Suppressor macrophage treated with lipopolysaccharide for 4 hours (primary cell): ENCODE measurements around the gene C3orf18.

Experiments used
- DNase-seq: peaks from one replicate; pipeline ENCODE4 v3.0.0-alpha.2; 2020

C3orf18 gene

GRCh38 chr3:50603261-50604109 is 35.9 kb upstream of the C3orf18 start:
- DNase-seq, result no peak

DNA sequence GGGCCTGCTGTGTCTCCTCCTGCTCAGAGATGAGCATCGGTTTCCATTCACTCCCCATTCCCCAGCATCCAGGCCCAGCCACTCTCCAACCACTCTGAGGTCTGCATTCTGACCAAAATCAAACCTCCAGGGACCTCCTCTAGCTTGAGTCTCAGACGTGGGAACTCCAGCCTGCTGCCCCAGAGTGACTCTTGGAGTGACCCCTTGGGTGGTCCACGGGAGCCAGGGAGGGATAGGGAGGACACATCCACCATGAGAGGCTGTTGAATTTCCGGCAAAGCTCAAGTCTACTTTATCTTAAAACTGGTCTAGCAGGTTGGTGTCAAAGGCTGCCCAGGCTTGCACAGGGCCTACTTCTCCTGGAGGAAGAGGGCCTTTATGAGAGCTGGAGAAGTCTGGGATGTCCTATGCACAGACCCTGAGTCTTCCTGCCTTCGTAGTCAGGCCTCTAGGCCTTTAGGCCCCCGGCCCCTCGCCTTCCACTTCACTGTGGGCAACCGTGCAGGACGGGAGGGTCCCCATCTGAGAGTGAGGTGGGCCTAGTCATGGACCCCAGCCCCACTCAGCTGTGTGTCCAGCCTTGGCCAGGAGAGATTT is 35.1 kb upstream of the C3orf18 start:
- no peak for DNase-seq

DNA sequence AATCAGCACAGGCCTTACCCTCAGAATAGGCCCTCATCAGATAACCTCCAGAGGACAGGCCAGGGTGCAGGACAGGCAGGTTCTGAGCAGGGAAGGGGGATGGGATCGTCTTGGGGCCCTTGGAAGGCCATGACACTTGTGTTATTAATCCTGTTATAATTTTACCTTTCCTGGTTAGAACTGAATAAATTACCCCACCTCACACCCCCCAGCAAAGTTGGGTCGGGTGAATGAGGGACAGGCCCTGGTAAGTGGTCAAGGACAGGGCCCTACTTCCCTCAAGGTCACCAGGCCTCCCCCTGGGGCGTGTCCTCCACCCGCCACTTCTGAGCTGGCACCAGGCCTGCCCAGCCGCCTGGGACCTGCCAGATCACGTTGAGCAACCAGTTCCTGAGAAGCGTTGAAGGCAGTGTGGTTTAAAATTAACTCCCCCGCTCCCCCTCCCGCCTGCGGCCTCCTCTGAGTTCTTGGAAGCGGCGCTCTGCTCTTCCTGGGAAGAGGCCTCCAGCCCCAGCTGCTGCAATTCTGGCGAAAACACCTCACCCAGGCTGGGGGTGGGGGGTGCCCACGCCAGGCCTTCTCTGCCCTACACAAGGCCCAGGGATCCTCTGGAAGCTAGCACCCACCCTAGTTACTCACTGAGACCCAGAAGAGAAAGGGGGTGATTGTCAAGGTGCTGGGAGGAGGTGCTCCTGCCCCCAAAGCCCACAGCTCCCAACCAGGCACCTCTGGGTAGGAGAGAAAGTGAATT is 33.5 kb upstream of the C3orf18 start:
- peak; percentile 95 for DNase-seq

DNA sequence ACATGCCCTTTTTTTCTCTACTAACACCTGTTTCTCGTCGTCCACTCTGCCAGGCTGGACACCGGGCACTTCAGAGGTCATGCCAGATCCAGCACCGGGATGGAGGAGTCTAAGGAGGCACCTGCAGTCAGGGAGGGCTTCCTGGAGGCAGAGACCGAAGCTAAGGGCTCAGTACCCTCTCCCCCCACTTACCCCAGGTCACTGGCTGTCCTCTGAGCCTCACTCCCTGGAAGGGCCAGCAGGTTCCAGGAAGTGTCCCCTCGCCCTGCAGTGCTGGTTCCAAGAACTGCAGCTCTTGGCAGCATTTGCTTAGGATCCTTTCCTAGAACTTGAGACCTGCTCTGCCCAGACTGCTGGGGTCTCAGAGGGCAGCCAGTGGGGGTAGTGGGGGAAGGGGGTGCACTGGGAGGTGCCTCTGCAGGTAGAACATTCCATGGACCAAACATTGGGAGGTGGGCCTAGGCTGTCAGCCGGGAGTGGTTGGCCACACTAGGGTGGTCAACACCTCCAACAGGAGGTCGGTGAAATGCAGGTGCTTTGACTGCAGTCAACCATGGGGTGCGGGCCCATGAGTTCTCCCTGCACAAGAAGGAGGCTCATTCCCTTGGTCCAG is 32.7 kb upstream of the C3orf18 start:
- no peak for DNase-seq

- DNase-seq, result no peak
Observed at GRCh38 chr3:50599716-50600118, 32.2 kb upstream of the C3orf18 start.

DNA sequence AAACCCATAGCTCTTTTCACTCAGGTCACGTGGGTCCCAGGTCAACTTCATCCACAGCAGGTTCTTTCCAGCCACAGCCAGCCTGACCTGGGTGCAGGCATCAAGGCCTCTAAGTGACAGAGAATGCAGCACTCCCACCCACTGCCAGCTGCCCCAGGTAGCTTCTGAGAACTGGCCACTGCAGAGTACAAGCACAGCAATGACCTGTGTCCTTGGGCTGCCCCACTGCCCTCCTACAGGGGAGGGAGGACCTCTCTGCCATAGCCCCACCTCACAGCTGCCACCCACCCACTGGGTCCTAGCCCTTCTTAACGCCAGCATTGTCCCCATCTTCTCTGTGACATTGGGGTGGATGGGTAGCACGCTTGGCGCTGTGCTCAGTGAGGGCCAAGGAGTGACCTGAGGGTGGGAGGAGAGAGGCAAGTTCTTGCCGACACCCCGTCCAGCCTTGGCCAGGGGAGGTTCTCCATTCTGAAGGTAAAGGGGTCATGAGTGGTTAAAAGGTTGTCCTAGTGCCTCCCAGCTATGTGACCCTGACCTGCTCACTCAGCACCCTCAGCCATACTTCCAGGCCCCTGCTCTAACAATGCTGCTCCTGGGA is 31.7 kb upstream of the C3orf18 start:
- no peak for DNase-seq

- no peak for DNase-seq
Observed at GRCh38 chr3:50594253-50594785, 26.8 kb upstream of the C3orf18 start.

DNA sequence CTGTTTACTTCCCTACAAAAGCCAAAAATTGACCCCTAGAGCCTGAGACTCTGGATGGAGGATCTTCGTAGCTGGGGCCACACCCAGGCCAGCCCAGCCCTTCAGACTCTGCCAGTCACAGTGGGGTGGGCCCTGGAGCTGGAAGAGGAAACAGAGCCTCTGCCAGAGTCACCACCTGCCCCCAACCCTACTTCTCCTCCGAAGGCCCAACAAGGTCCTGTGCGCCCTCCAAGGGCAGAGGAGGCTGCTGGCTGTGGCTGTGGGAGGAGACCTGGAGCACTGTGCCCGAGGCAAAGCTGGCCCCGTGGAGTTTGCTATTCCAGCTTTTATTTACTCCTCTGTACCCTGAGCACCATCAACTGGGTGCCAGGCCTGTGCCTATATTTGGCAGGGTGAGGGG is 25.0 kb upstream of the C3orf18 start:
- peak; percentile 49 for DNase-seq

GRCh38 chr3:50591196-50591741 is 23.7 kb upstream of the C3orf18 start:
- no peak for DNase-seq

GRCh38 chr3:50588759-50589433 is 21.3 kb upstream of the C3orf18 start:
- DNase-seq, result no peak

DNA sequence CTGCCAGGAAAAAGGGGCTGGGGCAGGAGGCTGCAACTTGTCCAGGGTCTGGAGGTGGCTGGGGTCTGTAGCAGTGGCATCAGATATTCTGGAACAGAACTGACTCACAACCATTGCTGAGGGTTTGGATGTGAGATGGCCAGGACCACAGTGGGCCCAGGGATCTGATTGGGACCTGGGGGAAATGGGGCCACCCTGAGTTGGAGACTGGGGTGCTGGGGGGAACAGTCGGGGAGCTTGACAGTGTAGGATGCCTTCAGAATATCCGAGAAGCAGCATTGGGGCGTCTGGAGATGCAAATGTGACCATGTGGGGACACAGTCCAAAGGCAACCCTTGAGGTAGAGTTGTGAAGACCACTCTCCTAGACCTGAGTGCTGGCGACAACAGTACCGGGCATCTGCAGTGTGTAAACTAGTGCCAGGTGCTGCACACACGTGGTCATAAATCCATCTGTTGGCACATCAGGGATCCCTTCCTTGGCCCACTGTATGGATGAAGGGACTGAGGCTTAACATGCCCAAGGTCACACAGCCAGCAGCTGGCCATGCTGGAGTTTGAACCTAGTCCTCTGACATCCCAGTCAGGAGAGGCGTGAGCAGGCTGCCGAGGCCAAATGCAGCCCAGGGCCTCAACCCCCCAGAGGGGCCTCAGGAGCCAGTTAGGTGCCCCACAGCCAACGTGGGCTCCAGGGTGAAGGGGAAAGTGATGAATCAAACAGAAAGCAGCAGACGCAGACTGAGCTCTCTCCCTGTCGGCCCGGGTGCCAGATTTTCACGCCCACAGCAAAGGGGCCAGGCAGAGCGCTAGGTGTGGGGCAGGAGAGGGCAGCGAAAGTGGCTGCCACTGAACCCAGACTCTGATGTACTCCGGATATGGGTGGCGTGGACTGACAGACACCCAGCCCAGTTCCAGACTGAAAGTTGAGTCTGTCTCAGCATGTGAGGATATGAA is 20.5 kb upstream of the C3orf18 start:
- no peak for DNase-seq

DNA sequence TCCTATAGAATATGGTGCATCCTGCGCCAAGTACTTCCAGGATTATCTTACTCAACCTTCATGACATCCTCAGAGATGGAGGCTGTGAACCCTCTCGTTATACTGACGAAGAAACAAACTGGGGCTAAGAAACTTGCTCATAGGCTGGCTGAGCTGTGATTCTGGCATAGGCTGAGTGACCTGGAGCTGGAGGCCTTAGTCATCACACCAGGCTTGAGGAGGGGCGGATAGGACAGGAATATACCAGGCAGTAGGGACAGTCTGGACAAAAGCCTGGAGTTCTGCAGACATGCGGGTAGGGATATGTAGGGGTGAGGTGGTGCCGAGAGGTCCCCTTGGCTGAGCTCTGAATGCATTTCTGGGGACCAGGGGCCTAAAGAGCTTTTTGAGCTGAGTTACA is 19.8 kb upstream of the C3orf18 start:
- DNase-seq, result no peak

DNA sequence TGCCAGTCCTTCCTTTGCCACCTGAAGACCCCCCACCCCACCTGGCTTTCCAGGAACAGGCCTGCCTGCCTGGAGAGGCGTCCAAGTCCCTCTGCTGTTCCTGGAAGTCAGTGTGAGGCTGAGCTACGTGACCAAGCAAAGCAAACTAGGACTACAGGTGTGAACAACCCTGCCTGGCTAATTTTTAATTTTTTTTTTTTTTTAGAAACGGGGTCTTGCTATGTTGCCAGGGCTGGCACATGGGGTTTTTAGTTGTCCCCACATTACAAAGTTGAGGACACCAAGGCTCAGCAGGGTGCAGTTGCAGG is 19.2 kb upstream of the C3orf18 start:
- no peak for DNase-seq

DNA sequence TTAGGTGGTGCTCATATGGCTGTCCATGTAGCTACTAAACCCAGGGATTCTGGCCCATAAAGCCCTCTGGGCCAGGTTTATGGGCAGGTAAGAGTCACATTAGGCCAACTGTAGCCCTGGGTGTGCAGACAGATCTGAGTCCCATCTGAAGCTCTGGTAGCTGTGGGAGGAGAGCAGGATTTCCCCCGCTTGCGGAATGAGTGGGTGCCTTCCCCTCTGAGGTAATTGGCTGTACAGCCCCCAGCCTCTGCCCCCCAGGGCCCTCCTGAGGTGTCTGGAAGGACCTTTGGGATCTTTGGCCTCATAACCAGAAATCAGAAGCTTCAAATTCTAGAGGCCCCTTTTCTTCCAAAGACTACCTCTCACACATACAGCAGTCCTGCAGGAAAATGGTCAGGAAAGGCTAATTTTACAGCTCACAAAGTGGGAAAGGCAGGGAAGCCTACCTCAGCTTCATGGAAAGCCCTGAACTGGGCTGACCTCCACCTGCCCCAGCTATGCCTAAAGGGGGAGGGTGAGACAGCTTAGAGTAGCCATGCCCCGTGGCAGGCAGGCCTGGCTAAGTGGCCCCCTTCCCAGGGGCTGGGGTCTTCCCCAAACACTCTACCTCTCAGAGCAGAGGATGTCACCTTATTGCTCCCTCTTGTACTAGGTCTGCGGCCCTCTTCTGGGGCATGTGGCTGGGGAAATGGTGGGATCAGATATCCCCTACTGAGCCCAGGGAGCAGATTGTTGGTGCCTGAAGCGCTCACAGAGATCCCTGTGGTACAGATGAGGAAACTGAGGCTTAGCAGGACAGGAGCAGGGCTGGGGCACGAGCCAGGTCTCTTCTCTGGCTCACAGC is 18.6 kb upstream of the C3orf18 start:
- DNase-seq, result no peak

DNA sequence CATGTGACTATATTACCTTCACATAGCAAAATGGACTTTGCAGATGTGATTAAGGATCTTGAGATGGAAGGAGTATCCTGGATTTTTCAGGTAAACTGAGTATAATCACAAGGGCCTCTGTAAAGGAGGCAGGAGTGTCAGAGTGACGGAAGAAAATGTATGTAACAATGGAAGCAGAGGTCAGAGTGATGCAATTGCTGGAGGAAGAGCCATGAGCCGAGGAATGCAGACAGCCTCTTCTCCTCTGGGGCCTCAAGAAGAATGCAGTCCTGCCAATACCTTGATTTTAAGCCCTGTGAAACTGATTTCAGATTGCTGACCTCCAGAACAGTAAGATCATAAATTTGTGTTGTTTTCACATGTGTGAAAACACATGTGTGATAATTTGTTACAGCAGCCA is 16.8 kb upstream of the C3orf18 start:
- no peak for DNase-seq

DNA sequence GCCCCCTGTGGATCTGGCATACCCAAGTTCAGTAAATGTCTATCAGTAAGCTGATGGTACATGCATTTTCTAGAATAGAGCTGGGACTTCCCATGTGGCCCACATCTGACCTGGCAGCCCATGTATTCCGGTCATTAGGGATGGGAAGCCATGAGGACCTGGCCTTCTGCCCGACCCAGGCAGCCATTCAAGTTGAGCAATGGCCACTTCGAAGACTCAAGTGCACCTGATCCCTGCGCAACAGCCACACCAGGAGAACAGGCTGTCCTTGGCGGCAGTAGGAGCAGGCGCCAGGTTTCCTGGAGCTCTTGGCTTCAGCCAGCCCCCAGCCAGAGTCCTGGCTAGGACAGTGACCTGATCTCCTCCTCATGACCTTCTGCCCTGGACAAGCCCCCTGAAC is 16.4 kb upstream of the C3orf18 start:
- DNase-seq, result no peak

DNA sequence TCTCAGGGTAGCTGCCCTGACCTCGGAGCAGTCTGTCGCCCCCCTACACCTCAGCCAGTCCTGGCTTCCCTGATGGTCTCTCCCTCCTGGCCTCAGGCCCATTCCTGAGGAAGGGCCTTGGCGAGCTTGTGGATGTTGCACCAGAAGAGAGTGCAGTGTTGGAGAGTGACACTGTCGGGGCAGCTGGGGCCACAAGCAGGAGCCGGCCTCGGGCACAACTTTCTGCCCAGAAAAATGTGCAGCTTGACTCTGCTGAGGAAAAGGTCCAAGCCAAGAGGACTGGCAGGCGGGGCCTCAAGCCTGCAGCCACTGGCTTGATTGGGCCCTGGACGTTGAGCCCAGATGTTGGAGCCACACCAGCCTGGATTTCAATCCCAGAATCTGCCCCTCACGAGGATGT is 14.5 kb upstream of the C3orf18 start:
- DNase-seq, result no peak

- no peak for DNase-seq
Observed at GRCh38 chr3:50581459-50581842, 13.9 kb upstream of the C3orf18 start.

DNA sequence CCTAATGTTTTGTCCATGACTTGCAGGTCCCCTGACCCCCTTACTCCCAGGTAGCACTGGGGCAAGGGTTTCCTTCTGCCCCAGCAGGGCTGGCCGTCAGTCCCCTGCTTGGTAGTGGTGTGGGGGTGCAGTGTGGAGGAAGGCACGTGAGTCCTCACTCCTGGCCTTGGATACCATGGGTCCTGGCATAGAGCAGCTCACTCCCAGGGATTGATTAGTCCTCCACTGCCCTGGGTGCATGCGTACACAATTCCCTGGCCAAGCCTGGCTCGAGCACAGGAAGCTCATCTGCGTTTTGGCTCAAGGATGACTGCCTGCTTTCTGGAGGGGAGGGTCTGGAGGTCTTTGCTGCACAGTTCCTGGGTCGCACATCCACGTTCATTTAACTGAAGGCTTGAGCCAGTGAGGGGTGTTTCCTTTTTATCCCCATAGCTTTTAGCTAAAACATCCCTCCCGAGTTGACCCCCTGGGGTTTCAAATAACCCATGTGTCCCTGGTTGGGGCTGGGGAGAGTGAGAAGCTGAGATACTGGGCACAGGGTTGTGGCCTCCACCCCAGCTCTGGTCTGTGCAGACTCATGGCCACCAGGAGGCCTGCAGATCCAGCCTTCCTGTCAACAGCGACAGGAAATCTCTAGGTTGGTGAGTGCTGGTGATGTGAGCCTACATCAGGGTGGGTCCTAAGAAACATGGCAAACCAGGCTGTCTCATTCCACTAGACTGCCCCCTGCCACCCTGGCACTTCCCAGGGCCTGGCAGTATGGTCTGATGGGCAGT is 13.3 kb upstream of the C3orf18 start:
- DNase-seq, result no peak
